H1 (cell line): ENCODE measurements around the gene POFUT2. TPM values are rescaled to one million over a fixed set of nuclear protein-coding genes. Genes with fewer than 3 reads are reported as not detected.

Source experiments
- CTCF ChIA-PET: fragments of 300-600 bp; sonication (Branson Sonifier 250); formaldehyde crosslinking; loops from one replicate; lab custom pipeline; 2021; ENCODE audit not compliant: partially characterized antibody; lab: Charles Lee
- POLR2A ChIA-PET: fragments of 300-600 bp; sonication (Branson Sonifier 250); formaldehyde crosslinking; loops from one replicate; lab custom pipeline; 2021; ENCODE audit warnings: inconsistent platforms; ENCODE audit not compliant: partially characterized antibody; lab: Charles Lee
- DNase-seq, 2 experiments: peaks; one replicate each; pipeline versions ENCODE4 v3.0.0 to v3.0.0-alpha.2; 2010 to 2022; ENCODE audit warnings: low spot score in 2 of 2, low read depth in 1 of 2, mixed read lengths in 1 of 2
- FAIRE-seq: peaks from 2 replicates; lab custom pipeline; 2011; peaks lifted over from hg19 to GRCh38; lab: Jason Lieb, UNC
- H2AFZ ChIP-seq: 2 replicates; pipeline ENCODE4 v1.8.1; 2012; ENCODE audit warnings: low read length, inconsistent platforms
- H2AK5ac ChIP-seq: 2 replicates; pipeline ENCODE4 v1.6.1; 2013; ENCODE audit warnings: low read depth, low read length
- H2BK120ac ChIP-seq: replicated peaks from 2 replicates; pipeline ENCODE3; 2013; ENCODE audit warnings: low read depth, low read length, inconsistent platforms
- H2BK12ac ChIP-seq: 2 replicates; pipeline ENCODE4 v1.6.1; 2013; ENCODE audit warnings: low read depth, low read length
- H2BK15ac ChIP-seq: 2 replicates; pipeline ENCODE4 v1.6.1; 2013; ENCODE audit warnings: low read length
- H2BK20ac ChIP-seq: 2 replicates; pipeline ENCODE4 v1.6.1; 2013; ENCODE audit warnings: low read length
- H2BK5ac ChIP-seq: 2 replicates; pipeline ENCODE4 v1.6.1; 2013; ENCODE audit warnings: low read depth, low read length
- H3K14ac ChIP-seq: 2 replicates; pipeline ENCODE4 v1.6.1; 2013; ENCODE audit warnings: inconsistent platforms; ENCODE audit not compliant: insufficient read length
- H3K18ac ChIP-seq: 2 replicates; pipeline ENCODE4 v1.6.1; 2013; ENCODE audit warnings: low read length; ENCODE audit errors: extremely low read depth
- H3K23ac ChIP-seq: 2 replicates; pipeline ENCODE4 v1.6.1; 2013; ENCODE audit warnings: inconsistent platforms; ENCODE audit not compliant: insufficient read length
- H3K23me2 ChIP-seq: 2 replicates; pipeline ENCODE4 v1.6.1; 2013; ENCODE audit warnings: low read depth, low read length
- H3K27ac ChIP-seq: 2 replicates; pipeline ENCODE4 v1.6.1; 2011; ENCODE audit warnings: low read depth, low read length, inconsistent platforms
- H3K27me3 ChIP-seq, 4 experiments: replicated peaks in 1 of 4; 1 replicate in 1 of 4; 2 replicates in 3 of 4; pipeline versions ENCODE4 v1.6.1 to v1.8.1; 2011 to 2013; ENCODE audit warnings: low read length in 3 of 4, mild to moderate bottlenecking in 3 of 4, inconsistent platforms in 2 of 4, mixed read lengths in 2 of 4, moderate library complexity in 1 of 4; ENCODE audit not compliant: control insufficient read depth in 3 of 4, insufficient read depth in 3 of 4; ENCODE audit errors: extremely low read depth in 1 of 4
- H3K36me3 ChIP-seq, 4 experiments: 2 replicates each; pipeline versions ENCODE4 v1.6.1 to v1.8.1; 2011 to 2013; ENCODE audit warnings: mild to moderate bottlenecking in 4 of 4, low read length in 3 of 4, moderate library complexity in 2 of 4, control low read depth in 1 of 4, inconsistent platforms in 1 of 4; ENCODE audit not compliant: insufficient read depth in 4 of 4, control insufficient read depth in 2 of 4
- H3K4ac ChIP-seq: replicated peaks from 2 replicates; pipeline ENCODE3; 2013; ENCODE audit warnings: low read length, low read depth, mixed read lengths, inconsistent platforms; ENCODE audit not compliant: insufficient read length
- H3K4me1 ChIP-seq, 4 experiments: replicated peaks in 1 of 4; 1 replicate in 1 of 4; 2 replicates in 3 of 4; pipeline versions ENCODE4 v1.6.1 to v1.8.1; 2011 to 2013; ENCODE audit warnings: low read length in 3 of 4, inconsistent platforms in 2 of 4, mixed read lengths in 1 of 4; ENCODE audit not compliant: insufficient read depth in 4 of 4, control insufficient read depth in 3 of 4
- H3K4me2 ChIP-seq, 2 experiments: 2 replicates each; pipeline versions ENCODE4 v1.6.1 to v1.8.1; 2011 to 2013; ENCODE audit warnings: low read depth in 2 of 2, low read length in 2 of 2, control low read depth in 1 of 2, inconsistent platforms in 1 of 2, mild to moderate bottlenecking in 1 of 2; ENCODE audit not compliant: insufficient read depth in 1 of 2
- H3K4me3 ChIP-seq, 4 experiments: fragments of 200-600, 300-600 bp in 1 of 4; sonication (generic), shearing (Covaris generic), sonication (Bioruptor Twin) in 1 of 4; 2 replicates each; pipeline versions ENCODE4 v1.5.1 to v1.8.1; 2011 to 2016; ENCODE audit warnings: low read length in 4 of 4, low read depth in 3 of 4, control low read depth in 2 of 4, inconsistent platforms in 2 of 4, mild to moderate bottlenecking in 2 of 4, mixed read lengths in 1 of 4, moderate library complexity in 1 of 4; ENCODE audit not compliant: insufficient read depth in 2 of 4; ENCODE audit errors: extremely low read depth in 1 of 4
- H3K56ac ChIP-seq: replicated peaks from 2 replicates; pipeline ENCODE3; 2013; ENCODE audit warnings: low read depth, mild to moderate bottlenecking, mixed read lengths, low read length, inconsistent platforms; ENCODE audit not compliant: insufficient read length
- H3K79me1 ChIP-seq: 2 replicates; pipeline ENCODE4 v1.6.1; 2013; ENCODE audit warnings: low read depth, low read length, control low read depth
- H3K79me2 ChIP-seq, 2 experiments: 2 replicates each; pipeline versions ENCODE4 v1.6.1 to v1.8.1; 2012 to 2013; ENCODE audit warnings: low read length in 2 of 2, mild to moderate bottlenecking in 2 of 2, inconsistent platforms in 1 of 2; ENCODE audit not compliant: insufficient read depth in 2 of 2, control insufficient read depth in 1 of 2
- H3K9ac ChIP-seq, 4 experiments: replicated peaks in 1 of 4; 1 replicate in 1 of 4; 2 replicates in 3 of 4; pipeline versions ENCODE4 v1.6.1 to v1.8.1; 2011 to 2013; ENCODE audit warnings: low read depth in 3 of 4, low read length in 3 of 4, control low read depth in 2 of 4, mild to moderate bottlenecking in 2 of 4, moderate library complexity in 2 of 4, inconsistent platforms in 1 of 4; ENCODE audit errors: extremely low read depth in 1 of 4
- H3K9me3 ChIP-seq, 2 experiments: 2 replicates each; pipeline versions ENCODE4 v1.6.1 to v1.8.1; 2012 to 2013; ENCODE audit warnings: mild to moderate bottlenecking in 2 of 2, moderate library complexity in 2 of 2, control low read depth in 1 of 2, inconsistent platforms in 1 of 2, low read depth in 1 of 2, low read length in 1 of 2, mixed read lengths in 1 of 2; ENCODE audit not compliant: insufficient read depth in 2 of 2
- H4K20me1 ChIP-seq, 2 experiments: replicated peaks in 1 of 2; 2 replicates each; pipeline versions ENCODE3 to v1.8.1; 2011 to 2013; ENCODE audit warnings: inconsistent platforms in 2 of 2, low read length in 2 of 2, mild to moderate bottlenecking in 1 of 2; ENCODE audit not compliant: insufficient read depth in 2 of 2, control insufficient read depth in 1 of 2
- H4K5ac ChIP-seq: 2 replicates; pipeline ENCODE4 v1.6.1; 2013; ENCODE audit warnings: low read length, low read depth, mixed read lengths, inconsistent platforms; ENCODE audit not compliant: insufficient read length
- H4K8ac ChIP-seq: 2 replicates; pipeline ENCODE4 v1.8.0; 2013; ENCODE audit warnings: mild to moderate bottlenecking, moderate library complexity, low read length, inconsistent platforms; ENCODE audit not compliant: insufficient read depth; ENCODE audit errors: extremely low read depth
- H4K91ac ChIP-seq: replicated peaks from 2 replicates; pipeline ENCODE3; 2013; ENCODE audit warnings: low read length, mixed read lengths, inconsistent platforms; ENCODE audit not compliant: insufficient read length
- BCL11A ChIP-seq, 2 experiments: IDR thresholded peaks; one replicate each; pipeline ENCODE4 v1.6.1; 2011; ENCODE audit warnings: low read depth in 2 of 2, low read length in 2 of 2, mild to moderate bottlenecking in 2 of 2
- CEBPB ChIP-seq: IDR thresholded peaks from 2 replicates; pipeline ENCODE4 v1.6.1; 2012; ENCODE audit warnings: low read depth, low read length
- CHD1 ChIP-seq: IDR thresholded peaks from 2 replicates; pipeline ENCODE4 v1.6.1; 2012; ENCODE audit warnings: low read depth, low read length, improper control_type of control experiment
- JUN ChIP-seq: IDR thresholded peaks from 2 replicates; pipeline ENCODE4 v1.6.1; 2011; ENCODE audit warnings: low read depth, mild to moderate bottlenecking, improper control_type of control experiment, low read length
- KDM4A ChIP-seq: IDR thresholded peaks from one replicate; pipeline ENCODE4 v1.7.1; 2012; ENCODE audit warnings: low read depth, mild to moderate bottlenecking, moderate library complexity, low read length, inconsistent platforms; ENCODE audit not compliant: severe bottlenecking
- NANOG ChIP-seq: IDR thresholded peaks from 2 replicates; pipeline ENCODE4 v1.6.1; 2011; ENCODE audit warnings: low read length, low read depth, mild to moderate bottlenecking, inconsistent platforms; ENCODE audit not compliant: insufficient read depth, poor library complexity, severe bottlenecking
- POLR2A ChIP-seq, 2 experiments: IDR thresholded peaks; 1 replicate in 1 of 2; 2 replicates in 1 of 2; pipeline ENCODE4 v1.6.1; 2011; ENCODE audit warnings: low read depth in 2 of 2, low read length in 2 of 2, mild to moderate bottlenecking in 2 of 2; ENCODE audit errors: control extremely low read depth in 1 of 2
- RXRA ChIP-seq: IDR thresholded peaks from 2 replicates; pipeline ENCODE4 v1.6.1; 2011; ENCODE audit warnings: low read depth, mild to moderate bottlenecking, low read length, moderate library complexity; ENCODE audit not compliant: insufficient read depth
- SP4 ChIP-seq: IDR thresholded peaks from 2 replicates; pipeline ENCODE4 v1.6.1; 2012; ENCODE audit warnings: low read length, inconsistent platforms
- TAF7 ChIP-seq: optimal IDR thresholded peaks from 2 replicates; pipeline ENCODE3; 2011; ENCODE audit warnings: low read depth, mild to moderate bottlenecking, inconsistent platforms, low read length, moderate library complexity, borderline replicate concordance
- WGBS, 2 experiments: shearing (Covaris generic) in 1 of 2; methylation state at CpG; one replicate each; pipeline versions ENCODE4 v1.1.6 to v1.1.7; 2013 to 2015; ENCODE audit warnings: low lambda C conversion rate in 2 of 2, mixed read lengths in 2 of 2, inconsistent platforms in 1 of 2, low coverage in 1 of 2, missing lambda C conversion rate in 1 of 2; ENCODE audit not compliant: insufficient replicate concordance in 2 of 2, insufficient coverage in 1 of 2, insufficient read length in 1 of 2; ENCODE audit errors: extremely low coverage in 1 of 2, missing lambda C conversion rate in 1 of 2; 5-methylcytosine and 5-hydroxymethylcytosine counted together
- polyA plus RNA-seq, 7 experiments: library from polyadenylated mRNA; depleted of rRNA in 3 of 7; stranded (reverse) in 5 of 7; unstranded in 2 of 7; fragments of >200 nt in 5 of 7; fragments of 200-250 nt in 2 of 7; gene quantifications; 1 replicate in 5 of 7; 2 replicates in 1 of 7; 4 replicates in 1 of 7; pipeline versions ENCODE4 v1.2.1 to v1.2.3, GENCODE V29; 2011 to 2013; ENCODE audit warnings: missing spikeins in 2 of 7, mixed read lengths in 2 of 7
- total RNA-seq: library from RNA; stranded (reverse); fragmentation: NEBNext Ultra II Directional; extraction: Animal tissue kit (Norgen Biotek cat#: 25700); gene quantifications from 2 replicates; pipeline ENCODE4 v1.2.1, GENCODE V29; 2021

POFUT2 gene
- total and polyA plus RNA-seq, 2 of the 8 experiments (the other 6 are each of a cell fraction or from before 2014, with no cell fraction given) = 13.7 to 32.1 TPM

- H4K5ac ChIP-seq = no peak overlapping the region
- H3K9me3 ChIP-seq = 0 out of 4 replicates have a peak, but pooled peaks cover 0 to 3% of the 10 kb centered on the region in 2 experiments
- H2BK5ac ChIP-seq = no peak overlapping the region
- H3K18ac ChIP-seq = no peak overlapping the region
- no peak overlapping the region for H2AFZ ChIP-seq
- DNase-seq (no peak), FAIRE-seq (no peak)
- no peaks in the 10 kb centered on the region for H3K79me1 ChIP-seq
- no peak overlapping the region for H3K4ac ChIP-seq
- H3K4me1 ChIP-seq = peaks cover 0 to 3% (median 0%) of the 10 kb centered on the region in 4 experiments; a peak in 1 of 7 replicates
- no peak overlapping the region for H2BK15ac ChIP-seq
- H2BK12ac ChIP-seq = no peak overlapping the region
- H2AK5ac ChIP-seq = no peak overlapping the region
- H3K23me2 ChIP-seq = no peaks in the 10 kb centered on the region
- ChIA-PET CTCF (interaction anchor here (1.2 kb wide), 1 partner anchor 74 kb away, joined by 3 read pairs; no protein-coding TSS in a partner anchor), POLR2A (no interaction called here)
- H3K23ac ChIP-seq = no peak overlapping the region
- H4K20me1 ChIP-seq = no peaks in the 10 kb centered on the region
- H3K27me3 ChIP-seq = no peaks in the 10 kb centered on the region
- no peak overlapping the region for H3K14ac ChIP-seq
- H3K4me2 ChIP-seq = no peak overlapping the region
- H3K36me3 ChIP-seq = no peaks in the 10 kb centered on the region
- H4K8ac ChIP-seq = no peak overlapping the region
- H2BK20ac ChIP-seq = no peak overlapping the region
- no peak overlapping the region for H2BK120ac ChIP-seq
- no peaks in the 10 kb centered on the region for H3K79me2 ChIP-seq
- no peak overlapping the region for H3K56ac ChIP-seq
- WGBS, 2 experiments = 96% methylated on average over 14 of the region's 15 CpGs; no CpG with 5 or more reads in 1 of the 2 experiments
- TF ChIP-seq NANOG (no peak), SP4 (no peak), TAF7 (no peak), KDM4A (no peak), CEBPB (no peak), POLR2A (IDR thresholded peaks at IDR 0.05; ENCODE audit: control extremely low read depth in 1 of 2, low read depth in 2 of 2, low read length in 2 of 2) (no peak), JUN (no peak), CHD1 (no peak), BCL11A (IDR thresholded peaks at IDR 0.05; ENCODE audit: low read depth in 2 of 2, low read length in 2 of 2) (no peak), RXRA (no peak)
- H3K9ac ChIP-seq = no peak overlapping the region
- H3K4me3 ChIP-seq = no peak overlapping the region
- no peak overlapping the region for H3K27ac ChIP-seq
- no peak overlapping the region for H4K91ac ChIP-seq
Measured at GRCh38 chr21:45222001-45222400, 65.7 kb downstream of the POFUT2 start.
